Neural progenitor cell (in vitro differentiated cells): ENCODE results near the gene P4HA2.

Experiments used
- CTCF ChIP-seq: fragments of 200-600 bp; sonication (generic); IDR thresholded peaks from 2 replicates; pipeline ENCODE4 v1.5.1; 2017; ENCODE audit warnings: antibody characterized with exemption, mild to moderate bottlenecking
- EZH2 ChIP-seq: fragments of 200-600 bp; sonication (generic); IDR thresholded peaks from 2 replicates; pipeline ENCODE4 v1.6.1; 2017; ENCODE audit warnings: antibody characterized with exemption, mild to moderate bottlenecking, moderate library complexity
- EZH2phosphoT487 ChIP-seq: fragments of 200-600 bp; sonication (generic); IDR thresholded peaks from 2 replicates; pipeline ENCODE4 v1.6.1; 2017; ENCODE audit warnings: antibody characterized with exemption

- TF ChIP-seq EZH2 (no peak), CTCF (no peak), EZH2phosphoT487 (no peak)
These were observed 9.5 kb upstream of the P4HA2 start for GRCh38 chr5:132237141-132237540.
